NAMALWA (cell line): ENCODE measurements around the gene SOX11.

Experiments used
- DNase-seq: peaks from one replicate; pipeline ENCODE4 v3.0.0-alpha.2; 2015; ENCODE audit warnings: low spot score

SOX11 gene

DNA sequence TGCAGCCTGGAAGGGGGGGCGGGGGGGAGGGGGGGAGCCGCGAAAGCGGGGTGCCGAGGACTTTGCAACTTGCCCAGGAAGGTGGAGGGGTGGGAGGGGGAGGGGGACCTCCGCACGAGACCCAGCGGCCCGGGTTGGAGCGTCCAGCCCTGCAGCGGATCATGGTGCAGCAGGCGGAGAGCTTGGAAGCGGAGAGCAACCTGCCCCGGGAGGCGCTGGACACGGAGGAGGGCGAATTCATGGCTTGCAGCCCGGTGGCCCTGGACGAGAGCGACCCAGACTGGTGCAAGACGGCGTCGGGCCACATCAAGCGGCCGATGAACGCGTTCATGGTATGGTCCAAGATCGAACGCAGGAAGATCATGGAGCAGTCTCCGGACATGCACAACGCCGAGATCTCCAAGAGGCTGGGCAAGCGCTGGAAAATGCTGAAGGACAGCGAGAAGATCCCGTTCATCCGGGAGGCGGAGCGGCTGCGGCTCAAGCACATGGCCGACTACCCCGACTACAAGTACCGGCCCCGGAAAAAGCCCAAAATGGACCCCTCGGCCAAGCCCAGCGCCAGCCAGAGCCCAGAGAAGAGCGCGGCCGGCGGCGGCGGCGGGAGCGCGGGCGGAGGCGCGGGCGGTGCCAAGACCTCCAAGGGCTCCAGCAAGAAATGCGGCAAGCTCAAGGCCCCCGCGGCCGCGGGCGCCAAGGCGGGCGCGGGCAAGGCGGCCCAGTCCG, 540 bp downstream of the SOX11 start:
- no peak for DNase-seq

GRCh38 chr2:5693287-5694201, 1.4 kb downstream of the SOX11 start:
- no peak for DNase-seq

DNA sequence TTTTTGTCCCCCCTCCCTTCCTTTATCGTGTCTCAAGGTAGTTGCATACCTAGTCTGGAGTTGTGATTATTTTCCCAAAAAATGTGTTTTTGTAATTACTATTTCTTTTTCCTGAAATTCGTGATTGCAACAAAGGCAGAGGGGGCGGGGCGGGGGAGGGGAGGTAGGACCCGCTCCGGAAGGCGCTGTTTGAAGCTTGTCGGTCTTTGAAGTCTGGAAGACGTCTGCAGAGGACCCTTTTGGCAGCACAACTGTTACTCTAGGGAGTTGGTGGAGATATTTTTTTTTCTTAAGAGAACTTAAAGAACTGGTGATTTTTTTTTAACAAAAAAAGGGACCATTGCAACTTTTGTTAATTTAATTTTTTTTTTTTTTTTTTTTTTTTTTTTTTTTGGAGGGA, 2.1 kb downstream of the SOX11 start:
- peak; percentile 7 for DNase-seq

- DNase-seq = peak; percentile 85
These were observed 3.6 kb downstream of the SOX11 start for GRCh38 chr2:5695654-5696403.

- DNase-seq = peak; percentile 61
These were observed 4.3 kb downstream of the SOX11 start for GRCh38 chr2:5696404-5696944.

DNA sequence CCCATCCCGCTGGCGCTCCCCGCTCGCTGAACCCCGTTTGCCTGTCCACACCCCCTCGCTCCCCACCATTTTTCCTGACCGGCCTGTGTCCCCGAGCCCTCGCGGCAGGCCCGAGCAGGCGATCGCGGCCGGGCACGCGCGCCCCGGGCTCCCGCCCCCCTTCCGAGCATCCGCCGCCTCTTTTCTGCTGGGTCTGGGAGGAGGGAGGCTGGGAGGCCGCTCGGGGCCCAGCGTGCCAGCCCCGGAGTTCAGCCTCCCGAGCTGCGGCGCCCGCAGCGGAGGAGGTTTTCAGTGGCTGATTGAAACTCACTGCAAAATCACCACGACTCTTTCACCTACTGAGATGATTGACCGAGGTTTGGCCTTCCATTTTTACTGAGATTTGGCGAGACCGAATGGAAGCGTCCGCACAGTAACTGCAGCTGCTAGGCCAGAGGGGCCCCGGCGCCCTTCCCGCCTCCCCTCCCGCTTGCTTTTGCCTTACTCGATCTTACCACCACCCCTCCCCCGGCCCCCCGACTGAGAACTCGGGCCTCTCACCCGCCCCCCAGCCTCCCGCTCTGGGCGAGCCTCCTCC, 4.8 kb downstream of the SOX11 start:
- DNase-seq = peak; percentile 56

GRCh38 chr2:5697562-5697961, 5.4 kb downstream of the SOX11 start:
- DNase-seq = peak; percentile 7

DNA sequence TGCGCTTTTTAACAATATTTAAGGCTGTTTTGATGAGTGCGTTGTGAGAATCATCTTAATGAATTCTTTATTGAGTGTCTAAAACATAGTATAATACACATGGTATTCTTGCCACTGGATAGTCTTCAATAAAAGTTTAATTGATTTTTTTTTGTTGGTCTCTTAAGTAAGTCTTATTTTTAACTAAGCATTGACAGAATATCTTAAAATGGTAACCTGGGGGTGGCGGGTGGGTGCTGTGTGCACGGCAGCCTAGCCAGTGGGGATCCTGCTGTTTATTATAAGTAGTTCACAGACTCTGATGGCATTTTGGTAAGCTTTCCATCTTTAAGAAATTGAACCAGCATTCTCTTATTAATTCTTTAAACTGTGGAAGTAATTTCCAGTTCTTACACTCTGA, 6.0 kb downstream of the SOX11 start:
- DNase-seq = no peak

DNA sequence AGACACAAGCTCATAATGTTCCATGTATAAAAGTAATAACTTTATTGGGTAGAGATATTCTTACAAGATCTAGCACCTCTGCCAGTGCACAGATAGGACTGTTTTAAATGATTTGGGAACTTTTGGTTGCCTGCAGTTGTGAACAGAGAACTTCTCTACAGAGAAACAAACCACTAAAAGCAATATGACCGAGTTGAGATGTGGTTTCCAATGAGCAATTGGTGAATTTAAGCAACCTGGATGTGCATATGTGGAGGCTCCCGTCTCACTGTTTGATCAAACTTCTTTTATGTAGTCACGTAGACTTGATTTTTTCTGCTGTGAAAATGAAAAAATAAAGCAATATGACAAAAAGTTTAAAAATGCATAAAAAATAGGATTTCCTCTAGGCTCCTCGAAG, 7.8 kb downstream of the SOX11 start:
- no peak for DNase-seq

DNA sequence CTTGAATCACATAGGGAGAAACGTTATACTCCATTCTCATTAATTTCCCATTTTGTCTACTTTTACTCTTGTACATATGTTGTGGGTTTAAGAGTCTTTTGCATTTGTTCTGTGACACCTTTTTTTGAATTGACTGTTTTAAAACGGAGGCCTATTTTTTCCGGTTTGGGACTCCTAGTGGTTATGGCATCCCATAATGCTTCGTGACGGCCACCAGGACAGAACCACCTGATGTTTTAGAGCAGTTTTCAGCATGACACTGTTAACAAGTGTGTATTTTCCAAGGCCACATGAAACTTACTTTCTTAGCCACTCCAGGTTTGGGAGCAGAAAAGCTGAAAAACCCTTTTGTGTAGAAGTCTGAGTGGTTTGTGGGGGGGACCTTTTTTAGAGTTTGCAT, 8.4 kb downstream of the SOX11 start:
- no peak for DNase-seq

- DNase-seq = no peak
These were observed 9.1 kb downstream of the SOX11 start for GRCh38 chr2:5701266-5701665.

GRCh38 chr2:5703166-5703565, 11.0 kb downstream of the SOX11 start:
- no peak for DNase-seq

GRCh38 chr2:5705490-5705889, 13.3 kb downstream of the SOX11 start:
- no peak for DNase-seq

DNA sequence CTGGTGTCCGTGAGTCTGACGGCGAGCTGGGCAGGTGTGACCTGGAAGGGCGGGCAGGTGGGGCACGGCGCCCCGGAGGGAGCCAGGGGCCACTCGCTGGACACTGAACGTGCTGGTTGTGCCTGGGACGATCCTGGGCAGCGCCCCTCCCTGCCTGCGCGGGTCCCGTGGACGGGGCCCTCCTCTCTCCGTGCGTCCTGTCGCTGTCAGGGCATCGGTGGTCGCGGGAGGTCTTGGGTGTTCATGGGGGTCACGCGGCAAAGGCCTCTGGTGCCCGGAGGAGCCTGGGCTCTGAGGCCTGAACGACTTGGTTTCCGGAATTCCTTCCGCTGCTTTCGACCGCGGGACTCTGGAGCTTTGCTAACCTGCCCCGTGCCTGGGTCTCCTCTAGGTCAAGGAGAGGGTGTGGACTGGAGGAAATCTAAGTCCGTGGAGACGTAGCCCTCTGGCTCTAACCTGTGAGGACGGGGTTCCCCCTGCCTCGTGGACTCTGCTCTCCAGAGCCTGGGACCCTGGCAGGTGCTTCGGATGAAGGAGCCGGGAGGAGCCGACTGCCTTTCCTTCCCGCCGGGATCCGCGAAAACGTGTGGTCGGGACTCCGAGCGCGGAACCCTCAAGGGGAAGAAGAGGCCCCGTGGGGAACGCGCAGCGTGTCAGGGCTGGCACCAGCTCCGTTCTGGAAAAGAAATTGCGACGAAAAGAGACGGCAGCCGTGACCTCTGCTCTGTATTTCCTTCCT, 14.7 kb downstream of the SOX11 start:
- no peak for DNase-seq

GRCh38 chr2:5710615-5711014, 18.4 kb downstream of the SOX11 start:
- no peak for DNase-seq

- no peak for DNase-seq
These were observed 20.9 kb downstream of the SOX11 start for GRCh38 chr2:5713101-5713500.

DNA sequence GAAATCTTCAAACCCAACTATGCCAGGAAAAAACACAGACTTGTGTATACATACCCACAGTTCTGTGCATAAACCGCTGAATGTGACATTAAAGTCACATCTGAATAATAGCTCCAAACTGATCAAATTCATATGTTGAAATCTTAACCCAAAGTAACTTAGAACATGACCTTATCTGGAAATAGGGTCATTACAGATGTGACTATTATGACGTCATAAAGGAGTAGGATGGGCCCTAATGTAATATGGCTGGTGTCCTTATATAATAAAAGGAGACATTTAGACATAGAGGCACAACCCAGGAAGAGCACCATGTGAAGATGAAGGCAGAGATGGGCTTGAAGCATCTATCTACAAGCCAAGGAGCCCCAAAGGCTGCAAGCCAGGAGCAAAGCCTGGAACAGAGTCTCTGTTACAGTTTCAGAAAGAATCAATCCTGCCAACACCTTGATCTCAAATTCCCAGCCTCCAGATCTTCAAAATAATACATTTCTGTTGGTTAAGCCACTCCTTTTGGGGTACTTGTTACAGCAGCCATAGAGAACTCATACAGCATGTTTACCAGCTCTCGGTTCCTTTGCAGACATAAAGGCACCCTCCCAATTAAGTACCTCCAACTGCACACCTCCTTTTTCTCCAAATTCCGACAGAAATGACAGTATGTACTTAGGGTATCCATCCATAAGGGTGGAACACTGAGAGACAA, 27.6 kb downstream of the SOX11 start:
- DNase-seq = no peak

GRCh38 chr2:5720426-5720825, 28.2 kb downstream of the SOX11 start:
- DNase-seq = no peak

DNA sequence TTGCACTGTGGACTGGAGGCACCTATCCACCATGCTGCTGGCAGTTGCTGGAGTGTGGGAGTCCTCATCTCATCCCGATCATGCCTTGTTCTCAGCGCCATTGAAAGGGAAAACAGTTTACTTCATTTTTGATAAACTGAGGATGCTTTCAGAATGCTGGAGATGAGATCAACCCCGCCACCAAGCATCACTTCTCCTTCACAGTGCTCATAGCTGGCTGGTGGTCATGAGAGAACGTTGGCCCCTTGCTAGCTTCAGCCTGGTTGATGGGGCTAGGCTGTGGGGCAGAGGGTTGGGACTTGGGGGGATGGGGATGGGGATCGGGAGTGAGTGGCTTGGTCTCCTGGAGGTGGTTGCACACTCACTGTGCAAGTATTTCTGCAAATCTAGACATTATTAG, 30.1 kb downstream of the SOX11 start:
- no peak for DNase-seq
